Upper lobe of left lung (tissue), 6 donors: ENCODE results near the gene INAFM1. TPM values are rescaled to one million over a fixed set of nuclear protein-coding genes. Genes with fewer than 3 reads are reported as not detected.

Source experiments
- ATAC-seq, 2 donors: fragments of 200-7000 bp; cut with Tn5 transposase; one replicate each; pipeline ENCODE4 v1.9.1; 2022; ENCODE audit warnings: mild to moderate bottlenecking in 2 of 2, moderate library complexity in 2 of 2; ENCODE audit not compliant: low FRiP score in 2 of 2
- DNase-seq, 2 donors: peaks; one replicate each; pipeline ENCODE4 v3.0.0-alpha.2; 2019 to 2020
- H3K27ac ChIP-seq, 4 donors: fragments of 200-600 bp; sonication (generic); one replicate each; pipeline ENCODE4 v1.5.1; 2016 to 2019
- H3K27me3 ChIP-seq, 4 donors: fragments of 200-600 bp; sonication (generic); one replicate each; pipeline ENCODE4 v1.5.1; 2017 to 2019
- H3K36me3 ChIP-seq, 4 donors: fragments of 200-600 bp; sonication (generic); one replicate each; pipeline ENCODE4 v1.5.1; 2016 to 2019
- H3K4me1 ChIP-seq, 4 donors: fragments of 200-600 bp; sonication (generic); one replicate each; pipeline ENCODE4 v1.5.1; 2018 to 2019
- H3K4me3 ChIP-seq, 4 donors: fragments of 200-600 bp; sonication (generic); one replicate each; pipeline ENCODE4 v1.5.1; 2017 to 2019; ENCODE audit warnings: mild to moderate bottlenecking in 2 of 4, moderate library complexity in 1 of 4
- H3K9me3 ChIP-seq, 4 donors: fragments of 200-600 bp; sonication (generic); one replicate each; pipeline ENCODE4 v1.5.1; 2018 to 2019
- CTCF ChIP-seq, 6 experiments: fragments of 450-650 bp in 4 of 6; fragments of 200-600 bp in 2 of 6; sonication (generic) in 2 of 6; IDR thresholded peaks; one replicate each; pipeline ENCODE4 v1.5.1; 2016 to 2019; ENCODE audit warnings: antibody characterized with exemption in 6 of 6
- EP300 ChIP-seq, 4 donors: sonication (generic); formaldehyde crosslinking; IDR thresholded peaks; one replicate each; pipeline ENCODE4 v1.5.1; 2017; ENCODE audit warnings: antibody characterized with exemption in 4 of 4, control low read depth in 2 of 4
- POLR2A ChIP-seq, 4 donors: fragments of 450-650 bp; IDR thresholded peaks; one replicate each; pipeline ENCODE4 v1.5.1; 2016 to 2017; ENCODE audit warnings: antibody characterized with exemption in 4 of 4, mild to moderate bottlenecking in 2 of 4
- POLR2AphosphoS5 ChIP-seq, 2 donors: sonication (generic); formaldehyde crosslinking; IDR thresholded peaks; one replicate each; pipeline ENCODE4 v1.5.1; 2017; ENCODE audit warnings: antibody characterized with exemption in 2 of 2
- WGBS, 2 donors: methylation state at CpG; one replicate each; pipeline ENCODE4 v1.1.5; 2017 to 2018; 5-methylcytosine and 5-hydroxymethylcytosine counted together
- total RNA-seq, 6 donors: library from RNA; depleted of rRNA in 4 of 6; stranded (reverse); fragments of >200 nt in 4 of 6; gene quantifications; one replicate each; pipeline versions ENCODE4 v1.1.0 to v1.2.1, GENCODE V29; 2016 to 2021
- donor health status: DM: no; HTN: no; CAD: no; lungs with moderate emphysema.
- donor health status: DM: no; HTN: yes; CAD: no; lungs with severe emphysema.

INAFM1 gene
- total RNA-seq, 6 donors from 2014 or later: 0.59 to 28.3 (median 22.4) TPM

- ATAC-seq (no peak), DNase-seq (peak; percentile 71 to 95)
- WGBS, 2 donors: 9 to 10% methylated on average over 2 to 25 of the region's 50 CpGs
- Histone ChIP-seq H3K9me3 (no peaks in the 10 kb centered on the region), H3K27ac (peak overlapping the region; percentile 98 to 100 (median 100)), H3K4me3 (peak overlapping the region; percentile 64 to 99 (median 94)), H3K4me1 (peaks cover 49 to 75% (median 61%) of the 10 kb centered on the region in 4 donors), H3K36me3 (peaks cover 0 to 8% (median 2%) of the 10 kb centered on the region in 4 donors), H3K27me3 (no peaks in the 10 kb centered on the region)
- TF ChIP-seq POLR2AphosphoS5 (IDR thresholded peaks at IDR 0.05) (peak in 1 of 2 donors; percentile 20), CTCF (IDR thresholded peaks at IDR 0.05) (no peak)
Measured at GRCh38 chr19:47228168-47228936, 46.3 kb upstream of the INAFM1 start.

- ATAC-seq (no peak), DNase-seq (peak in 1 of 2 donors; percentile 42)
- WGBS, 2 donors: 16 to 21% methylated on average over 5 to 10 of the region's 10 CpGs
- H3K27me3 ChIP-seq: no peaks in the 10 kb centered on the region
- H3K9me3 ChIP-seq: no peaks in the 10 kb centered on the region
- H3K36me3 ChIP-seq: peaks cover 0 to under 1% (median 0%) of the 10 kb centered on the region in 4 donors
- TF ChIP-seq EP300 (IDR thresholded peaks at IDR 0.05) (no peak), POLR2A (IDR thresholded peaks at IDR 0.05) (no peak), CTCF (IDR thresholded peaks at IDR 0.05) (no peak), POLR2AphosphoS5 (IDR thresholded peaks at IDR 0.05) (no peak)
- peaks cover 49 to 75% (median 61%) of the 10 kb centered on the region in 4 donors for H3K4me1 ChIP-seq
- H3K27ac ChIP-seq: peak overlapping the region; percentile 98 to 100 (median 100)
- peak overlapping the region in 3 of 4 donors; percentile 90 to 99 (median 99) for H3K4me3 ChIP-seq
Measured at GRCh38 chr19:47228937-47229675, 45.6 kb upstream of the INAFM1 start.

GRCh38 chr19:47229676-47230053, 45.0 kb upstream of the INAFM1 start:
- Histone ChIP-seq H3K36me3 (no peaks in the 10 kb centered on the region), H3K9me3 (no peaks in the 10 kb centered on the region), H3K4me1 (peaks cover 49 to 75% (median 61%) of the 10 kb centered on the region in 4 donors), H3K27ac (peak overlapping the region; percentile 98 to 100 (median 100)), H3K4me3 (peak overlapping the region; percentile 90 to 99 (median 99)), H3K27me3 (no peaks in the 10 kb centered on the region)
- no peak for DNase-seq
- no peak for TF ChIP-seq EP300 (IDR thresholded peaks at IDR 0.05)
- TF ChIP-seq POLR2A (IDR thresholded peaks at IDR 0.05): no peak
- no peak for TF ChIP-seq CTCF (IDR thresholded peaks at IDR 0.05)
- TF ChIP-seq POLR2AphosphoS5 (IDR thresholded peaks at IDR 0.05): no peak
- WGBS, 2 donors: 9 to 14% methylated on average over 9 of the region's 9 CpGs
- ATAC-seq: no peak

- H3K27me3 ChIP-seq: no peaks in the 10 kb centered on the region
- H3K36me3 ChIP-seq: no peaks in the 10 kb centered on the region
- TF ChIP-seq EP300 (IDR thresholded peaks at IDR 0.05): no peak
- TF ChIP-seq POLR2AphosphoS5 (IDR thresholded peaks at IDR 0.05): peak in 1 of 2 donors; percentile 18
- TF ChIP-seq POLR2A (IDR thresholded peaks at IDR 0.05): no peak
- peak; percentile 95 to 99 (median 96) for TF ChIP-seq CTCF (IDR thresholded peaks at IDR 0.05)
- peak overlapping the region; percentile 98 to 100 (median 100) for H3K27ac ChIP-seq
- peaks cover 46 to 75% (median 60%) of the 10 kb centered on the region in 4 donors for H3K4me1 ChIP-seq
- H3K9me3 ChIP-seq: no peaks in the 10 kb centered on the region
- 4% methylated on average over 4 of the region's 84 CpGs; no CpG with 5 or more reads in 1 of the 2 donors for WGBS, 2 donors
- H3K4me3 ChIP-seq: peak overlapping the region; percentile 90 to 99 (median 99)
- ATAC-seq: peak in 1 of 2 donors; percentile 14
- peak; percentile 72 to 98 for DNase-seq
Measured at GRCh38 chr19:47230054-47230920, 44.4 kb upstream of the INAFM1 start.
